DOHH2 (cell line): ENCODE data around the gene MKLN1.

Source experiments
- H3F3A ChIP-seq: fragments of 200-600 bp; sonication (generic), shearing (Covaris generic); 2 replicates; pipeline ENCODE4 v1.6.0; 2016; ENCODE audit warnings: antibody characterized with exemption, mild to moderate bottlenecking; ENCODE audit not compliant: control insufficient read depth, insufficient read depth
- H3K27ac ChIP-seq: fragments of 200-600 bp; sonication (generic); 2 replicates; pipeline ENCODE4 v1.5.1; 2014; ENCODE audit warnings: low read depth, mild to moderate bottlenecking, low read length, moderate library complexity
- H3K27me3 ChIP-seq: fragments of 200-600 bp; sonication (generic); 2 replicates; pipeline ENCODE4 v1.6.1; 2014; ENCODE audit warnings: mild to moderate bottlenecking, low read length, mixed read lengths; ENCODE audit not compliant: control insufficient read depth
- H3K36me3 ChIP-seq: fragments of 200-600 bp; sonication (generic); 2 replicates; pipeline ENCODE4 v1.6.1; 2014; ENCODE audit warnings: mild to moderate bottlenecking, low read length, moderate library complexity, mixed read lengths; ENCODE audit not compliant: control insufficient read depth
- H3K4me1 ChIP-seq: fragments of 200-600 bp; sonication (generic); 2 replicates; pipeline ENCODE4 v1.6.1; 2014; ENCODE audit warnings: mild to moderate bottlenecking, low read length, mixed read lengths; ENCODE audit not compliant: control insufficient read depth
- H3K4me2 ChIP-seq: fragments of 200-600 bp; sonication (generic); 2 replicates; pipeline ENCODE4 v1.6.0; 2014; ENCODE audit warnings: mild to moderate bottlenecking, low read length, moderate library complexity
- H3K4me3 ChIP-seq: fragments of 200-600 bp; sonication (generic); 2 replicates; pipeline ENCODE4 v1.5.1; 2014; ENCODE audit warnings: mild to moderate bottlenecking, low read length, mixed read lengths
- H3K79me2 ChIP-seq: fragments of 200-600 bp; sonication (generic); 2 replicates; pipeline ENCODE4 v1.6.1; 2014; ENCODE audit warnings: mild to moderate bottlenecking, low read length, mixed read lengths; ENCODE audit not compliant: control insufficient read depth
- H3K9me2 ChIP-seq: fragments of 200-600 bp; sonication (generic); replicated peaks from 2 replicates; pipeline ENCODE4 v1.6.1; 2014; ENCODE audit warnings: mild to moderate bottlenecking, low read length, mixed read lengths; ENCODE audit not compliant: control insufficient read depth
- H3K9me3 ChIP-seq: fragments of 200-600 bp; sonication (generic); 2 replicates; pipeline ENCODE4 v1.6.1; 2014; ENCODE audit warnings: antibody characterized with exemption, low read length, mixed read lengths; ENCODE audit not compliant: control insufficient read depth, insufficient read depth
- H4K20me1 ChIP-seq: fragments of 200-600 bp; sonication (generic); 2 replicates; pipeline ENCODE4 v1.6.0; 2014; ENCODE audit warnings: low read depth, mild to moderate bottlenecking, antibody characterized with exemption, low read length, moderate library complexity; ENCODE audit not compliant: control insufficient read depth, insufficient read depth
- CTCF ChIP-seq: fragments of 200-600 bp; sonication (generic); IDR thresholded peaks from one replicate; pipeline ENCODE4 v1.5.1; 2014; ENCODE audit warnings: antibody characterized with exemption, mild to moderate bottlenecking, low read depth, low read length; ENCODE audit not compliant: poor library complexity, severe bottlenecking
- EZH2phosphoT487 ChIP-seq: fragments of 200-600 bp; sonication (generic); IDR thresholded peaks from 2 replicates; pipeline ENCODE4 v1.6.1; 2017; ENCODE audit warnings: borderline replicate concordance, mild to moderate bottlenecking, antibody characterized with exemption, low read length, moderate library complexity, mixed read lengths

MKLN1 gene

DNA sequence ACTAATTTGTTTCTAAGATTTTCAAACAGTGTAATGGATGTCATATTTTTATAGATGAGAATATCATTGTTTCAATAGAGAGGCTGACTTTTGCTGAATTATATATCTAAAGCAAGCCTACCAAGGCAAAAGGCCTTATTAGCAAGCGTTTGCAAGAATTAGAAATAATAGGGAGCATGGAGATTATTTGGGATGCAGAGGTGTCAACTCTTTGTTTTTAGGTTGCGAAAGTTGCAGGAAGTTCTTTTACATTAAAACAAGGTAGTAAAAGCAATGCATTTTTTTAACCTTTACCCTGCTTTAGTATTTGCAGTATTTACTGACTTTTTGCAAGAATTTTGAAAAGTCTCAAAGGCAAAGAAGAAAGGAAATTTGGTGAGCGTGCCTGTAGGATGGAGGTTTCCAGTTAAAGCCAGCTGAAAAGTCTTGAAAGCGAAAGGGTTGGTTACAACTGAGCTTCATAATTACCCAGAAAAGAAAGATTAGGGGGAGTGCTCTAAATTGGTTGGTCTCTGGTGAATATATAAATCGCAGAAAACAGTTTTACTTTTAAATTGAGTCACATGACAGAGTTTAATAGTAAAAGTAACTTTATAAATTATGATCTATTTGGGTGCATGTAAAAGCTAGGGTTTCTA, 81.6 kb downstream of the MKLN1 start:
- TF ChIP-seq CTCF (no peak), EZH2phosphoT487 (no peak)
- Histone ChIP-seq H3K27ac (no peak overlapping the region), H3K27me3 (no peaks in the 10 kb centered on the region), H3F3A (peaks cover 3% of the 10 kb centered on the region; the same call in 1 of the 2 replicates), H3K4me1 (peaks cover 4% of the 10 kb centered on the region; the same call in 1 of the 2 replicates), H3K4me2 (no peak overlapping the region), H3K79me2 (peaks cover 11% of the 10 kb centered on the region), H3K9me3 (no peaks in the 10 kb centered on the region), H3K36me3 (peaks cover 44% of the 10 kb centered on the region), H3K9me2 (no peaks in the 10 kb centered on the region), H4K20me1 (0 out of 2 replicates have a peak, but pooled peaks cover 5% of the 10 kb centered on the region), H3K4me3 (no peak overlapping the region)

- Histone ChIP-seq H3K36me3 (peaks cover 58% of the 10 kb centered on the region), H3K4me3 (no peak overlapping the region), H3K4me2 (no peak overlapping the region), H3K9me2 (no peaks in the 10 kb centered on the region), H3F3A (no peaks in the 10 kb centered on the region), H3K9me3 (no peaks in the 10 kb centered on the region), H3K27ac (no peak overlapping the region), H3K4me1 (no peaks in the 10 kb centered on the region), H3K27me3 (no peaks in the 10 kb centered on the region), H3K79me2 (peaks cover 7% of the 10 kb centered on the region), H4K20me1 (0 out of 2 replicates have a peak, but pooled peaks cover 5% of the 10 kb centered on the region)
- TF ChIP-seq EZH2phosphoT487 (no peak), CTCF (no peak)
Measured at GRCh38 chr7:131412031-131412430, 84.4 kb downstream of the MKLN1 start.

DNA sequence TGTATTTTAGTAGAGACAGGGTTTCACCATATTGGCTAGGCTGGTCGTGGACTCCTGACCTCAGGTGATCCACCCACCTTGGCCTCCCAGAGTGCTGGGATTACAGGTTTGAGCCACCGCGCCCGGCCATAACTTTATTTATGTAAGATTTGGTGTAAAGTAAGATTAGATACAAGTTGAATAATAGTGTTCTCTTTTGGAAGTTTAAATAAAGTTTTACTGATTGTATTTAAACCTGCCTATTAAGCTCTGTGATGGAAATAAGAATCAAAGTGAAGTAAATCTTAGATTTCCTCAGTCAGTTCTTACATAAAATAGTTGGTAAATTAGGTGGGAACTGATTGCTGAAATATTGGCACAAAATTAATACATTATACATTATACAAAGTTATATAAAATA, 86.0 kb downstream of the MKLN1 start:
- Histone ChIP-seq H3K27me3 (no peaks in the 10 kb centered on the region), H3K9me3 (no peaks in the 10 kb centered on the region), H3F3A (no peaks in the 10 kb centered on the region), H3K4me2 (no peak overlapping the region), H3K79me2 (no peaks in the 10 kb centered on the region), H3K36me3 (peaks cover 57% of the 10 kb centered on the region), H3K9me2 (no peaks in the 10 kb centered on the region), H4K20me1 (no peaks in the 10 kb centered on the region), H3K27ac (no peak overlapping the region), H3K4me3 (no peak overlapping the region), H3K4me1 (no peaks in the 10 kb centered on the region)
- TF ChIP-seq EZH2phosphoT487: no peak
- no peak for TF ChIP-seq CTCF
